ENCODE measurements around the gene CLIC2.
"Not testable (repeated sequence)": the region's sequence is repeated elsewhere in the genome, so short reads cannot be mapped to it uniquely, and the experiment has no call there.

DNA sequence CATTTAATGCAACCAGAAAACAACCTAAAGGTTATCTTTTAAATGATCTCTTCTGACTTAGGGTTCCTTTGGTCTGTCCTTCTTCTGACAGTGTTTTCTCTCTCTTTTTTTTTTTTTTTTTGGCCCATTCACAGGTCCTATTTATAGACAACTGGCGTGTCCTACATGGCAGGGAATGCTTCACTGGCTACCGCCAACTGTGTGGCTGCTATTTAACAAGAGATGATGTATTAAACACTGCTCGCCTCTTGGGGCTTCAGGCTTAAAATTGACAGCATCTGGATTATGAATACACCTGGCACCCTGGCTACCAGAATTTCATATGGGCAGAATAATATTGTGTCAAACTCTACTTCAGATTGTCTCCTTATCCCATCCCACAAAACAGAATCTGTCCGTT, 15.0 kb upstream of the CLIC2 start:
- TF ChIP-seq POLR2AphosphoS5 (IDR thresholded peaks at IDR 0.05; ENCODE audit: low read depth, low read length); CTCF (IDR thresholded peaks at IDR 0.05); TCF7L2 (IDR thresholded peaks at IDR 0.05; ENCODE audit: low read depth, low read length): not testable (repeated sequence)
- TF ChIP-seq, protein P1, sequence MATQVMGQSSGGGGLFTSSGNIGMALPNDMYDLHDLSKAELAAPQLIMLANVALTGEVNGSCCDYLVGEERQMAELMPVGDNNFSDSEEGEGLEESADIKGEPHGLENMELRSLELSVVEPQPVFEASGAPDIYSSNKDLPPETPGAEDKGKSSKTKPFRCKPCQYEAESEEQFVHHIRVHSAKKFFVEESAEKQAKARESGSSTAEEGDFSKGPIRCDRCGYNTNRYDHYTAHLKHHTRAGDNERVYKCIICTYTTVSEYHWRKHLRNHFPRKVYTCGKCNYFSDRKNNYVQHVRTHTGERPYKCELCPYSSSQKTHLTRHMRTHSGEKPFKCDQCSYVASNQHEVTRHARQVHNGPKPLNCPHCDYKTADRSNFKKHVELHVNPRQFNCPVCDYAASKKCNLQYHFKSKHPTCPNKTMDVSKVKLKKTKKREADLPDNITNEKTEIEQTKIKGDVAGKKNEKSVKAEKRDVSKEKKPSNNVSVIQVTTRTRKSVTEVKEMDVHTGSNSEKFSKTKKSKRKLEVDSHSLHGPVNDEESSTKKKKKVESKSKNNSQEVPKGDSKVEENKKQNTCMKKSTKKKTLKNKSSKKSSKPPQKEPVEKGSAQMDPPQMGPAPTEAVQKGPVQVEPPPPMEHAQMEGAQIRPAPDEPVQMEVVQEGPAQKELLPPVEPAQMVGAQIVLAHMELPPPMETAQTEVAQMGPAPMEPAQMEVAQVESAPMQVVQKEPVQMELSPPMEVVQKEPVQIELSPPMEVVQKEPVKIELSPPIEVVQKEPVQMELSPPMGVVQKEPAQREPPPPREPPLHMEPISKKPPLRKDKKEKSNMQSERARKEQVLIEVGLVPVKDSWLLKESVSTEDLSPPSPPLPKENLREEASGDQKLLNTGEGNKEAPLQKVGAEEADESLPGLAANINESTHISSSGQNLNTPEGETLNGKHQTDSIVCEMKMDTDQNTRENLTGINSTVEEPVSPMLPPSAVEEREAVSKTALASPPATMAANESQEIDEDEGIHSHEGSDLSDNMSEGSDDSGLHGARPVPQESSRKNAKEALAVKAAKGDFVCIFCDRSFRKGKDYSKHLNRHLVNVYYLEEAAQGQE (IDR thresholded peaks at IDR 0.05; ENCODE audit: insufficient read depth in 1 of 2, low read depth in 2 of 2, low read length in 1 of 2): not testable (repeated sequence)

Data from Panc1 (cell line).